NCI-H526 (cell line): ENCODE results near the gene NPFF.

ENCODE experiments used
- DNase-seq, 2 experiments: peaks; one replicate each; lab custom pipeline; 2025; lab: John Stamatoyannopoulos, UW

The NPFF gene

DNA sequence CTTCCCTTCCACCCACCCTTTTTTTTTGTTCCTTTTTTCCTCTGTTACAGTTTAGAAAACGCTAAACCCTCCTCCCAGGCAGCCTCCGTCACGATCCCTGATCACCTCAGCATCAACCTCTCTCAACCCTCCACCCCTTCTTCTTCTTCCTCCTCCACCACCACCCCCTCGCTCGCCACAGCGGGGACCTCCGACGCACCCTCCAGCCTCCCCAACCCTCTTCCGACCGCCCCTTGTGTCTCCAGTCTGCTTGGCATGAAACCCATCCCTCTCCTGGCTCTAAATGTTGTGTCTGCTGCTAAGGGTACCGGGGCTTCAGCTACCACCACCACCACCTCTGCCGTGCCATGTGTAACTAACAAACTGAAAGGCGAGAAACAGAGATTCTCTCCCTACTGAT, 32.5 kb downstream of the NPFF start:
- DNase-seq = no peak

DNA sequence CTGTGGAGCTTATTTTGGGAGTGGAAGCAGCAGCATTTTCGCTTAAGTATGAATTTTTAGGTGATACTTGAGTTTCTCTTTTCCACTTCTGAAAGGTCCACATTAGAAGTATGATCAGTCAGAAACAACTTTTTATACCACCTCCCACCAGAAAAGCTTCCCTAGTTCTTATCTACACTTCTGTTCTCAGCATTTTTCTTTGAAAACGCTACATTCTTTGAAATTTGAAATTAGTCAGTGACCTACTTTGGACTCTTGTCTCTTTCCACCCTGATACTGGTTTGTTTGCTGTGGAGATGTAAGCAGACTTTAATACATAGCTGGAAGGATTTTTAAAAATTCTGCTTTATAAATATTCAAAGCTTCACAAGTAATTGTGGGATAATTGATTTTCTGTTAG, 33.2 kb downstream of the NPFF start:
- no peak for DNase-seq

DNA sequence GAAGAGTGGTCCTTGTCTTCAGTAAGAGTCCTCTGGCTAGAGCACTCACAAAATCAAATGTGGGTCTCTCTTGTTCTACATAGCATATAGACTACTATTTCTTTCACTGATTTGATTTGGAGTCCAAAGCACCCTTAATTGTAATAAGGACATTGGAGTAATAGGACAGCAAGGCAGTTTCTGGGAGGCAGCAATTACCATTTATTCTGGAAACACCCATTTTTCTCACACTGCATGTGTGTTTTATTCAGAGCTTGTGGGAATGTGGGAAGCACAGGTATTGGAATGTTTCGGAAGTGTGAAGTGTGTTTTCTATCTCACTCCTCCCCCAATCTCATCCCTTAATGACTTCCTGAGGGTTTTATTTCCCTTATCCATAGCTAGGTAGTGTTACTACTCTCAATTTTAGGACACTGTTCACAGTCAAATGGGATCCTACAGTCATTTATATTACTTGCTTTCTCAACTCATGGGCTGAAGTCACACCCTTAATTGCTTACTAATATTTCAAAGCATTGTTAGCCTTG, 35.2 kb downstream of the NPFF start:
- DNase-seq = no peak

DNA sequence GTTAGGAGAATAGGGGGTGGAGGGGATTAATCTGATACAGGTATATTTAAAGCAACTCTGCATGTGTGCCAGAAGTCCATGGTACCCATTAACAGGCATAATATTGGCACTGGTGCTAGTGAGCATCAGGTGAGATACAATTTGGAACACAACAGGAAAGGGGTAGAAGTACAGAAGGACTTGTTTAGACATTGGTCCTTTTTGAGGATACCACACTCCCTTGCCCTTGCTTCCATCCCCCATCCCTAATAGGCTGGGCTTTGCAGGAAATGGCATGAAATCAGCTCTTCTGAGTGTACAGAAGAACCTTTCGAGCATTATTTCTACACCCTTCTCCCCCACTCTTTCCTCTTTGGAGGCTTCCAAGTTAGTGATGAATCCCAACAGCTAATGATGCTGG, 39.0 kb downstream of the NPFF start:
- no peak for DNase-seq

DNA sequence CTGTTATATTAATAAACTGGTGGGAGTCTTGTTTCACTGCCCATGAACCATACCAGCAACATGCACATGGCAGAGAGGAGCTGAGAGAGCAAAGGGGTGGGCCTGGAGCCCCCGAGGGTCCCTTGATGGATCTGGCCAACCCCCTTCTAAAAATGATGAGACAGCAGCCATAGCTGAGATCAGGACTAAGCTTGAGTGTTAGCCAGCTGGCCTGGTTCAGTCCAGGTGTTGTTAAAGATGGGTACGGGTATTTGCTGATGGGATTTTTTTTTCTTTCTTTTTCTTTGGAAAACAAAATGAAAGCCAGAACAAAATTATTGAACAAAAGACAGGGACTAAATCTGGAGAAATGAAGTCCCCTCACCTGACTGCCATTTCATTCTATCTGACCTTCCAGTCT, 39.4 kb downstream of the NPFF start:
- no peak for DNase-seq

DNA sequence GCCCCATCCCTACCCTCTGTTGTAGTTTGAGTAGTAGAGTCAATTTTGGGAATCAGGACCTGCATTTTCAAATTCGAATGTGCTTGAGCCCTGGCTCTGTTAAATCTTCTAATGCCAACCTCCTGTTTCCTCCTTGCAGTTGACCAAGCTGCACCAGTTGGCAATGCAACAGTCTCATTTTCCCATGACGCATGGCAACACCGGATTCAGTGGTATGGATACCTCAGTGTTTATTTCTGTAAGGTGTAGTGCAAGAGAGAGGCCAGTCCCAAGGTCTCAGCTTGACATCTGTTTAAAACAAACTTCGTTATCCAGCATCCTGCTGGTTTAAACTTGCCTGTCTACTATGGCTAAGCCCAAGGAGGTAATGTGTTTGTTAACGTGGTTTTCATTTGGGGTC, 40.2 kb downstream of the NPFF start:
- DNase-seq = no peak

DNA sequence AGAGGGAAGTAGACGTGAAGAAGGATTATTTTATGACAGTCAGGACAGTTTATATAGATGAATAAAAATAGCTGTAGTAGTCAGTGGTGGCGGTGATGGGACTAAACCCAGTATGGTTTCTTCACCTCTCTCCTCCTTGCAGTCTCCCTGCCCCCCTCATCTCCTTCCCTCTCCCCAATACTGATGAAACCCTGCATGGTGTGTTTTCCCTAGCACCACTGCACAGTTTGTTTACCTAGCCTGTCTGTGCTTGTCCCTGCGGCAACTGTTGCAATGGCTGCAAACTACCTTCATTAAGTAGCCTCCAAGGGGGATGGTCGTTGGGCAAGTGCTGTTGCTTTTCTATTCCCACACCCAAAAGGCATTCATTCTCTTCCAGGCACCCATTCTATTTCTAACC, 40.6 kb downstream of the NPFF start:
- DNase-seq = no peak

DNA sequence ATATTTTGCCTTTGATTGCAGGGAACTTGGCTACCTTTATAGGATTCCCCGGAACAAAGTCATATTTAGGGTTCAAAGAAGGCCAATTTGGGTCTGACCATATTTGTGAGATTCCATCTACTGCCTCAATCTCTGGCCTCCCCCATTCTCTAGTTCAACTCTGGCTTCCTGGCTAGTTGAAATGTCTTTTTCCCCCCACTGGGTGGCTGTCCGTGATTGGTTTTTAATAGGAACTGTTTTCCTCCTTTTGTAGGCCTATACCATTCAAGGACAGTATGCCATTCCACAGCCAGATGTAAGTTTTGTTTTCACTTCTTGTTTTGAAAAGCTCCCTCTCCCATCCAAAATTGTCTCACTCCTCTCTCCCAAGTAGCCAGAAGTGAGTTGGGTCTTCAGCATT, 41.6 kb downstream of the NPFF start:
- DNase-seq = no peak

DNA sequence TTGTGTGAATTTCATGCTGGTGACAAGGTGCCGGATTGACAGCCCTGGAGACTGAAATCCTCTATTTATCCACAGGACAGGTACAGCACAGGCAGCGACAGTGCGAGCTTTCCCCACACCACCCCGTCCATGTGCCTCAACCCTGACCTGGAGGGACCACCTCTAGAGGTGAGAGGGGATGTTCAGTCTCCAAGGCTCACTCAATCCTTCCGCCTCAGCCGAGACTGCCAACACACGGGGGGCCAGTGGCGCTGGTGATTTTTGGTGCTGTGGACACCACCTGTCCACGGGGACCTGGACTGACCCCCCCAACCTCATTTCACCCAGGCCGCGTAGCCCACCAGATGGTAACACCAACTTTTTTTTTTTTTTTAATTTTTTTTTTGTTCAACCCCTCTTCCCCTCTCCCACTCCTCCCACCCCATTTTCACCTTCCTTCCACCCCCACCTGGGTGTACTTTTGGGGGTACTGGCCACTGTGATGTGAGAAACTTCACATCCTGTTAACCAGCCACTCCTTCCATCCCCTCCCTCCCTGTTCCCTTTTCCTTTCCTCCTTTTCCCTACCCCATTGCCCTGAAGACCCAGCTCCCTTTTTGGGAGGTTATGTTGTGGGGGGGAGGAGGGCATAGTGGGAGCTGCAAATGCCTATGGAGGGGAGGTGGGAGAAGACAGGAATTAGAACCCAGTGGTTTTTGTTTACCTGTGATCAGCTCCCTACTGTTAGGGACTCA, 42.4 kb downstream of the NPFF start:
- DNase-seq = no peak

DNA sequence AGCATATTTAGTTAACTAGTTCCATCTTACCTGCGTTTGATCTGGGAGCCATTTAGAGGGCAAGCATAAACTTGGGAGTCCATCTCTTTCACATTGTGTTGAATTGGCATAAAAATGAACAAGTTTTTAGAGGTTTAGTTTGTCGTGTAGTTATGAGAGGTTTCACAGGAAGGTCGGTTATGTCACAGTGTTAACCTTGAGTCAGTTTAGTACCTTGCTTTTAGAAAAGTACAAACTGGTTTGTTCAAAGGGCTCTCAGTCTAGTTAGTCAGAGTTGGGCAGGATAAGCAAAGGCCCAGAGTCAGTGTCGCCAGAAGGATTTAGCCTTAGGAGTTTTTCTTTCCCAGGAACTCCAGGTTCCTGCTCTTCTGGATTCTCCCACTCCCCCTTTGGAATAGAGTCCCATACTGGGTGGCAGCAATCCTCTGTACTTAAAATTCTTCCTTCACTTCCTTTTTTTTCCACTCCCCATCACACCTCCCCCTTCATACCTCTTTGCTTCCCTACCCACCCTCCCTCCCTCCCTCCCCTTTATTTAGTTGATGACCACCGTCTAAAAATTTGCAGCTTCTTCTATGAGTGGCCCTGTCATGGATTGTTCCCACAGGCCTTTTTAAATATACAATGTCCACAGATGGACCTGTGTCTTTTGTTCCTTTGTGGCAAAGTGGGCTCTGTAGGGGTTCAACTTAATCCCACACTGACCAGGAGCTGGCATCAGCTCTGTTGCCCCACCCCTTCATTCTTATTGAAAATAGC, 43.3 kb downstream of the NPFF start:
- no peak for DNase-seq

DNA sequence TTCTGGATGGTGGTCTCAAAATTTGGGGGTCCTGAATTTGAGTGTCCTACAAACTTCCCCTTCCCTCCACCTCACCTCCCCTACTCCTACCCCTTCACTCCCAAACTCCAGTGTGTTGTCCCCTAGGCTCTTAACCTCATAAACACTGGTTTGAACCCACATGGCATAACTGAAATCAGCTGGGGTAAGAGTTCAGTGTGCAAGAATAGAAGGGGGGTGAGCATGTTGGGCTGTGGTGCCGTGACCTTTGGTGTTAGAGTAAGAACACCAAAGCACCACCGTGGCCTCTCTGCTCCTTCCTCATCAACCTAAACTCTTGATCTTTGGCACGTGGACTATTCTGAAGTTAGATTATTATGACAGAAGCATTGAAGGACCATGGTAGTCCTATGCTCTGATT, 44.3 kb downstream of the NPFF start:
- no peak for DNase-seq

DNA sequence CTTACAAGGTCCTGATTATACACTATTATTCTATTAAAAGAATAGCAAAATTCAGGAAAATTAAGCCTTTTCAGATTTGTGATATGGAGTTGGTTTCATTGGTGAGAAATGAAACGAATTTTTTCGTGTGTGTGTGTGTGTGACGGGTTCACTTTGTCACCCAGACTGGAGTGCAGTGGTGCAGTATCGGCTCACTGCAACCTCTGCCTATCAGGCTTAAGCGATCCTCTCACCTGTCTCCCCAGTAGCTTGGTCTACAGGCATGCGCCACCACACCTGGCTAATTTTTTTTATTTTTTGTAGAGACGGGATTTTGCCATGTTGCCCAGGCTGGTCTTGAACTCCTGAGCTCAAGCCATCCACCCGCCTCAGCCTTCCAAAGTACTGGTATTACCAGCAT, 45.7 kb downstream of the NPFF start:
- no peak for DNase-seq

DNA sequence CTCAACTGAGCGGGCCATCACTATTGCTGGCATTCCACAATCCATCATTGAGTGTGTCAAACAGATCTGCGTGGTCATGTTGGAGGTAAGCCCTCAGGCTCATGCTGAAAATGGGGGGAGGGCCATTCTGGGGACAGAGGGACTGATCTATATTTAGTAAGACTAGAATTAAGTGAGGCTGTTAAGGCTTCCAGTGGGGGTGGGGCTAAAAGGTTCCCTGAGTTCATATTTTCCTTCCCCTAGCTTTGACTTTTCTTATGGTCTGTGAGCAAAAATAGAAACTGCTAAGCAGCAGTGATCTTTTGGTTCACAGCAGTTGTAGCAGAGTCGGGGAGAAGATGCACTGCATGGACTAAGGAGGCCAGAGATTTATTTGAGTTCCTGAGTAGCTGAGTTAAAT, 46.2 kb downstream of the NPFF start:
- DNase-seq = no peak

DNA sequence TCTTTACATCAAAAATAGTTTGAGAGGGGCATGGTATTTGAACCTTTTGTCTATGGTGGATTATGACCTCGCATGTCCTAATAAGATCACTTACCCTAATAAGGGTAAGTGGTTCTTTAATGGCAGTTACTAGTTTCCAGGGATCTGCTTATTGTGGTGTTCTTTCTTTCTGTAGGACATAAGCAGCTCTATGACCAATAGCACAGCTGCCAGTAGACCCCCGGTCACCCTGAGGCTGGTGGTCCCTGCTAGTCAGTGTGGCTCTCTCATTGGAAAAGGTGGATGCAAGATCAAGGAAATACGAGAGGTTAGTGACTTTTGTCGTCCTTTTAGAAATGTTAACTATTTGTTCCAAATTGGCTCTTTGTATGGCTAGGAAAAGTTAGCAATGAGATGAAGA, 48.2 kb downstream of the NPFF start:
- DNase-seq = no peak
